HG02973 (cell line): ENCODE results near the gene NOS2.
"Not testable (repeated sequence)": the region's sequence is repeated elsewhere in the genome, so short reads cannot be mapped to it uniquely, and the experiment has no call there.

Experiments used
- ATAC-seq: cut with Tn5 transposase; IDR thresholded peaks from one replicate; pipeline ENCODE4 v1.9.1; 2021; ENCODE audit warnings: moderate library complexity; ENCODE audit not compliant: unreplicated experiment

The NOS2 gene

DNA sequence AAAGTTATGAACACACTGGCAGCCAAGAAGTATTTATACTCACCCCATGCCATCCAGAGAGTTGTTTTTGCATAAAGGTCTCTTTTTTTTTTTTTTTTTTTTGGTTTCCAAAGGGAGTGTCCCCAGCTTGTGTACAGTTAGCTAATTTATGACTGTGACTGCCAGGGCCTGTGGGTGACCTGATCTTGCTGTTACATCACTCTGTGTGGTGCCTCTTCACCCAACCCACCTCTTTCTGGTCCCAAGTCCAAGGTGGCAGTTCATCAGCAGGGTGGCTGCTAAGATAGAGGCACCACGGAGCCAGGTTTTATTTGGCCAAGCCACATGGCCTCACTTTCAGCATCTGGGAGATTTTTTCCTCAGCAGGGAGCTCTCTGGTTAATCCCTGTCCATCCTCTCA is at the start of gene NOS2:
Gene NOS2, minus strand, starts transcription at position 8 of the 400 bp plus-strand sequence. CDS start 1,720 bp downstream, outside the sequence.
- ATAC-seq = no peak

DNA sequence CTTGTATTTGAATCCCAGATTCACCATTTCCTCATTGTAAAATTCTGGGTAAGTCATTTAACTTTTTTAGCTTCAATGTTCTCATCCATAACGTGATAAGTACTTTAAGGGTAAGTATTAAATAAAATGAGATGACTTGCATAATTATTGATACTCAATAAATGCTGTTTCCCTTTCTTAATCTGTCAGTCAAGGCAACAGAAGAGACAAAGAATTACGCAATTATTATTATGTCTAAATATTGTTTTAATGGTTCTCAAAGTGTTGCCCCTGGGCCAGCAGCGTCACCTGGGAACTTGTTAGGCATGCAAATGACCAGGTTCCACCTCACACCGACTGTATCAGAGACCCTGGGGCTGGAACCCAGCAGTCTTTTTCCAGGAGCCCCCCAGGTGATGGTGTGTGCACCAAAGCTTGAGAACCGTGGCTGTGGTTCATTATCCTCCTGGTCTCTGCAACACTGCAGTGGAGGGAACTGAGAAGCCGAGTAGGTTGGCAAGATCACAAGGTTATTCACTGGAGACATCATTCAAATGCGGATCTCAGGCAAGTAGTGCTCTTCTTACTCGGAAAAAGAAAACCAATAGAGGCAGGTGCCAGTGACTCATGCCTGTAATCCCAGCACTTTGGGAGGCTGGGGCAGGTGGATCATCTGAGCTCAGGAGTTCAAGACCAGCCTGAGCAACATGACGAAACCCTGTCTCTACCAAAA is 49.3 kb upstream of the NOS2 start:
- ATAC-seq = no peak

- ATAC-seq = no peak
These were observed 48.6 kb upstream of the NOS2 start for GRCh38 chr17:27848931-27849330.

GRCh38 chr17:27846808-27847307 is 46.5 kb upstream of the NOS2 start:
- not testable (repeated sequence) for ATAC-seq

DNA sequence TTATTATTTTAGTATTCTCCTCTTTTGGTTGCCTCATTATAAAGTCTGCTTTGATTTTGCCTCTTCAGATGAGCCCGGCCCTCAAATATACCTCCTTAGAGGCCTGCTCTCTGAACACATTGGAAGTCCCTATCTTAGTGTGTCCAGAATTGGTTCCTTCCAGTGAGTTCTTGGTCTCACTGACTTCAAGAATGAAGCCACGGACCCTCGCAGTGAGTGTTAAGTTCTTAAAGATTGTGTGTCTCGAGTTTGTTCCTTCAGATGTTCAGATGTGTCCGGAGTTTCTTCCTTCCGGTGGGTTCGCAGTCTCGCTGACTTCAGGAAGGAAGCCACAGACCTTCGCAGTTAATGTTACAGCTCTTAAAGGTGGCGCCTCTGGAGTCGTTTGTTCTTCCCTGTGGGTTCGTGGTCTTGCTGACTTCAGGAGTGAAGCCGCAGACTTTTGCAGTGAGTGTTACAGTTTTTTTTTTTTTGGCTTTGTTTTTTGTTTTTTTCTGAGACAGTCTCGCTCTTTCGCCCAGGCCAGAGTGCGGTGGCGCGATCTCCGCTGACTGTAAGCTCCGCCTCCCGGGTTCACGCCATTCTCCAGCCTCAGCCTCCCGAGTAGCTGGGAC is 45.8 kb upstream of the NOS2 start:
- no peak for ATAC-seq

GRCh38 chr17:27845264-27846041 is 45.1 kb upstream of the NOS2 start:
- ATAC-seq = no peak

DNA sequence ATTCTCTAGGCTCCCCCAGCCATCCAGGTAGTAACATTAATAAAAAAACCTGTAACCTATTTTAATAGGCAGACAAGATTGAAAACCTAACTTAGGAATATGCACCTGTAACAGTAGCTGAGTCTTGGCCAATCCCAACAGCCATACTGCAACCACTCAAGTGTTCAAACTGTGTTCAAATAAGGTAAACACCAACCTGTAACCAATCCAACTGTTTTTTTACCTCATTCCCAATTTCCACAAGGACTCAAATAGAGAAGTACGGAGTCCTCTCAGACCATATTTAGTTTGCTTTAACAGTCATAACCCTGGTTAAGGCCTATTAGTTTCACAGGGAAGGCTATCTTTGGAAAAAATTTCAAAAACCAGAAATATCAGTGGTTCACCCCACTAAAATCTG is 40.4 kb upstream of the NOS2 start:
- ATAC-seq = no peak

GRCh38 chr17:27840406-27840678 is 40.0 kb upstream of the NOS2 start:
- not testable (repeated sequence) for ATAC-seq

DNA sequence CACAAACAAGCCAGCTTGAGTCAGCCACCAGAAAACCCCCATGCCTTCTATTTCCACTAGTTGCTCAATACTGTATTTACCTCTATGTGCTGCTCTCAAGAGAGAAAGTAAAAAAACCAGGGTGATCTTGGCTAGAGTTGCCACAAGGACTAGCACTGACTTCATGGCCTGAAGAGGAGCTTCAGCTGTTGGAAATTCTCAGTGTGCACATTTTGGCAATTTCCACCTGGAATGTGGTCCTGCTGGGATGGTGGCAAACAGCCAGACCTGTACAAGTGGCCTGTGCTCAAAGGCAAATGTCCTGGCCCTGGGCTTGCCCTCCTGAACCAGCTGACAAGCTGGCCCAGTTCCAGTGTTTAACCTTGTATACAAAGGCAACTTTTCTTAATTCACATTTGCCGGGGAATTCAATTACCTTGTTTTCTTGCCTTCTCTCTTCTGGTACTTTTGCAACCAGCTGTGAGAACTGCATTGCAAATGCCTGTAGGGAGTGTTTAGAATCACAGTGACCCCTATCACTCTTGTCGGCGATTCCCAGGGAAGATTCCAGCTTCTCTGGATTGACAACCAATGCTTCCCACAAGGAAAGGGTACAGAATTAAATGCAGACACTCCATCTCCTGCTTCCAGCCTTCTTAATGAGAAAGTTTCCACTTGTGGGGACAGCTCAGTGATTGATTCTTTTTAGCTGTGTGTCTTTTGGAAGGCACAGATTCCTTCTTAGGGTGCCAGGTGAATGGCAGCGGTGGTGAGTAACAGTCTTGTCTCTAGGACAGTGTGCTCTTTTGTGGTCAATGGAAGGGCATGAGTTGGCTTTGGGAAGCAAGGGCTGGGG is 39.5 kb upstream of the NOS2 start:
- not testable (repeated sequence) for ATAC-seq

DNA sequence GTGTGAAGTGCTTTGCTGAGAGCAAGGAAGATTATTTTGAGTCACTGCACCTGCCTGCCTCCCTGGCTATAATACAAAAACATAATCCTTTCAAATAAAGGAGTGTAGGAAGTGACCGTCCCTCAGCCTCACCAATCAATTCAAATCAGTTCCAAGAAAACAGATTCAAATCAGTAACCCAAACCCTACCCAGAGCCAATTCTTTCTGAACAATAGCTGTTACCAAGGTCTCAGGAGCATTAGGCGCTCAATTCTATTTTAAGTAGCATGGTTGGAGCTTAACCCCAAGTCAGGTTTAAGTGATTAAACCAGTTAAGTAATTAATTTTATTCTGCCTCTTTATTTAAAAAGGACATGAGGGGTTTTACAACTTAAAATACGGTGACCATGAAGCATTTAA is 38.3 kb upstream of the NOS2 start:
- not testable (repeated sequence) for ATAC-seq

GRCh38 chr17:27837769-27838168 is 37.4 kb upstream of the NOS2 start:
- ATAC-seq = not testable (repeated sequence)

DNA sequence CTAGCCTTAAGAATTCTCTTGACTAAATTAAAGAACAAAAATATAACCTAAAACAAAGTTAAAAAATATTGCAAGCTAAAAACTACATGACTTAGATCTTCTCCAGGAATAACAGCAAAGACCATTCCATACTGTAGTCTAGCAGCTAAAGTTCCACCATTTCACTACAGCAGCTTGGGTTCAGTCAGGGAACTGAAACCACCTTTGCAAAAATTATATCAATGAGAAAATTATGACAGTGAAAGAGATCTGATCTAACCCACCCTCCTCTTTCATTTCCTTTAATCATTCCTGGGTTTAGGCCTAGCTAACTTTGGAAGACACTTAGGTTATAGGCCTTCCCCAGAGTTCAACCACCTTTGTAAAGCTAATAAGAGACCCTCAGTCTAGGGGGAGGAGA is 36.3 kb upstream of the NOS2 start:
- ATAC-seq = no peak

GRCh38 chr17:27834571-27834970 is 34.2 kb upstream of the NOS2 start:
- no peak for ATAC-seq

DNA sequence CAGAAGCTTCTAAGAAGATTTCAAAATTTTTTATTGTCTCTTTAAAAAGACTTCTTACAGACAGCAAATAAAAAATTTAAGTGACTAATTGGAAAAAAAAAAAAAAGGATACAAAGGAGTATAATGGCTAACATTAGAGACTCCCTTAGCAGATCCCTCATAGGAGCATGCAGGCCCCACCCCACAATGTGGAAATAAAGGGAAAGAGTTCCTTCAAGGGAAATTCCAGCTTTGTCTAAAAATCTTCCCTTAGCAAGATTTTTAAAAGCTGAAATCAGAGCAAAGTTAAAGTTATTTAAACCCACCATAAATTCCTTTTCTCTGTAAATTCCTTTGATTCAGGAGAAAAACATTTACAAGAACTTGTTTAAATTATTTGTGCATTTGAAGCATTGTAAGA is 32.5 kb upstream of the NOS2 start:
- ATAC-seq = no peak

GRCh38 chr17:27829888-27830287 is 29.6 kb upstream of the NOS2 start:
- ATAC-seq = not testable (repeated sequence)

DNA sequence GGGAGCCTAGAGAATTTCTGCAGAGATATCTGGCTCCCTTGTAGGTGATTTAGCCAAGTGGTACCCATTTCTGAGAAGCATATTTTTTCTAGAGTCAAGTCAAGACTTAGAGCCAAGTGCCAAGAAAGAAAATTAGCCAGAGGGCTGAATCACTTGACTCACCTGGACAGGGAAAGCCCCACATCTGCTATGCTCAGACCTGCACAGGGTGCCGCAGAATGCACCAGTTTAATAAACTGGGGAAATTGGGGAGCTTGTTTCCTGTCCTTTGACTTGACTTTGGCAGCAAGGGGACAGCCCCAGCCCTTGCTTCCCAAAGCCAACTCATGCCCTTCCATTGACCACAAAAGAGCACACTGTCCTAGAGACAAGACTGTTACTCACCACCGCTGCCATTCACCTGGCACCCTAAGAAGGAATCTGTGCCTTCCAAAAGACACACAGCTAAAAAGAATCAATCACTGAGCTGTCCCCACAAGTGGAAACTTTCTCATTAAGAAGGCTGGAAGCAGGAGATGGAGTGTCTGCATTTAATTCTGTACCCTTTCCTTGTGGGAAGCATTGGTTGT is 28.9 kb upstream of the NOS2 start:
- ATAC-seq = not testable (repeated sequence)

DNA sequence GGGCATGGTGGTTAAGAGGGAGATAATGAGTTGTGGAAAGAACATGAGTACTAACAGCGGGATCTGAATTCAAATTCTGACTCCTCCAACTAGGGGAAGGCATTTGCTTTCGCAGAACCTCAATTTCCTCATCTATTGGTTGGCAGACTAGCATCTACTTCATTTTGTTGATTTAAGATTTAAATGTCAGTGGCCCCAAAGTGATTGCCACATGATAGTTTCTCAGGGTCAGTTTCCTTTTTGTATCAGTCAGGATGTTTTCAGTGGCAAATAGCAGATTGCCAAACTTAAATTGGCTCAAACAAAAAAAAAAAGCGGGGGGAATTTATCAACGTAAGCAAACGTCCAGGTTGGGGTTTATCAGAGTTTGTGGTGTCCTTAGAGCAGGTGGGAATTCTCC is 25.1 kb upstream of the NOS2 start:
- ATAC-seq = no peak

DNA sequence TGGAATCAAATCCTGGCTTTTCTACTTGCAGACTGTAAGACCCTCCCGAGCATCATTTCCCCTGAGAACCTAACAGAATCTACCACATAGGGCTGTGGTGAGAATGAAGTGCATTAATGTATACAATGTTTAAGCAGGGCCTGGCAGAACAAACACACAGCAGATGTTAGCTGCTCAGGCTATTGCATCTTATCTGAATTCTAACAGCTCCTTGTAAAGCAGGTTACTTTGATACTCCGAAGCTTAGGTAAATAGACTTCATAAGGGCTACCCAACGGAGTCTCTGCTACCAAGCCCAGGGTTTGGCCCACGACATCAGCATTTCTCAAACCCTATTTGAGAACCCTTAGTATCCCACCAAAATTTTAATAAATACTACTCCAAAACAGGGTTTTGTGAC is 24.4 kb upstream of the NOS2 start:
- no peak for ATAC-seq

- no peak for ATAC-seq
These were observed 23.9 kb upstream of the NOS2 start for GRCh38 chr17:27824176-27824715.

DNA sequence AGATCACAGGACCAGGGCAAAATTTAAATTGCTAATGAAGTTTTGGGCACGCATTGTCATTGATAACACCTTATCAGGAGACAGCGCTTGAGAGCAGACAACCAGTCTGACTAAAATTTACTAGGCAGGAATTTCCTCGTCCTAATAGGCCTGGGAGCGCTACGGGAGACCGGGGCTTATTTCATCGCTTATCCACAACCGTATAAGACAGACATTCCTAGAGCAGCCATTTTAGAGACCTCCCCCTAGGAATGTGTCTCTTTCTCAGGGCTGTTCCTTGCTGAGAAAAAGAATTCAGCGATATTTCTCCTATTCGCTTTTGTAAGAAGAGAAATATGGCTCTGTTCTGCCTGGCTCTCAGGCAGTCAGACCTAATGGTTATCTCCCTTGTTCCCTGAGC is 21.8 kb upstream of the NOS2 start:
- not testable (repeated sequence) for ATAC-seq
